HepG2 (cell line): Measurements from ENCODE around the gene KMT2B. TPM values are rescaled to one million over a fixed set of nuclear protein-coding genes. Genes with fewer than 3 reads are reported as not detected.

Source experiments
- AFF4 ChIP-seq: sonication (generic); formaldehyde crosslinking; IDR thresholded peaks from 2 replicates; pipeline ENCODE4 v1.4.0; 2020; ENCODE audit warnings: missing genetic modification reagents
- BORCS8-MEF2B ChIP-seq: sonication (generic); formaldehyde crosslinking; IDR thresholded peaks from 2 replicates; pipeline ENCODE4 v1.8.0; 2022; ENCODE audit warnings: mild to moderate bottlenecking, missing genetic modification reagents
- RERE ChIP-seq: IDR thresholded peaks from 2 replicates; pipeline ENCODE4 v1.6.1; 2016; ENCODE audit warnings: low read depth, missing genetic modification reagents, missing compliant biosample characterization
- RNF219 ChIP-seq: sonication (generic); formaldehyde crosslinking; IDR thresholded peaks from 2 replicates; pipeline ENCODE4 v1.5.0; 2020; ENCODE audit warnings: mild to moderate bottlenecking, missing genetic modification reagents
- TERF1 ChIP-seq: sonication (generic); formaldehyde crosslinking; IDR thresholded peaks from 2 replicates; pipeline ENCODE4 v1.8.0; 2022; ENCODE audit warnings: mild to moderate bottlenecking, missing genetic modification reagents, moderate library complexity
- ZBTB34 ChIP-seq: sonication (generic); formaldehyde crosslinking; IDR thresholded peaks from 2 replicates; pipeline ENCODE4 v1.8.0; 2022; ENCODE audit warnings: mild to moderate bottlenecking, missing genetic modification reagents
- polyA plus RNA-seq, 8 experiments: library from polyadenylated mRNA; depleted of rRNA in 3 of 8; stranded (reverse) in 7 of 8; unstranded in 1 of 8; fragments of >200 nt; fragmentation: Illumina TruSeq in 4 of 8; extraction: Trizol in 4 of 8; gene quantifications; 2 replicates each; pipeline versions ENCODE4 v1.2.1 to v1.2.3, GENCODE V29; 2011 to 2016; ENCODE audit warnings: low read depth in 4 of 8, missing spikeins in 1 of 8, mixed read lengths in 1 of 8; ENCODE audit not compliant: insufficient read depth in 1 of 8
- total RNA-seq, 5 experiments: library from RNA; depleted of rRNA; stranded (reverse); fragments of >200 nt; fragmentation: Illumina TruSeq; extraction: Trizol; gene quantifications; 2 replicates each; pipeline ENCODE4 v1.2.3, GENCODE V29; 2016; ENCODE audit warnings: low read depth in 1 of 5

Gene KMT2B
- total and polyA plus RNA-seq, 2 of the 13 experiments (the other 11 are each of a cell fraction or from before 2014, with no cell fraction given): 6.2 to 16.9 TPM

- TF ChIP-seq RERE (CRISPR knock-in tag) (no peak), ZBTB34 (no peak), RNF219 (no peak), AFF4 (no peak), BORCS8-MEF2B (CRISPR knock-in tag) (no peak), TERF1 (CRISPR knock-in tag) (no peak)
- TF ChIP-seq, all 625 proteins: peak for 67
These were observed 27.7 kb downstream of the KMT2B start, which contains the start of the genes PSENEN and U2AF1L4 (continued) for GRCh38 chr19:35745328-35746086.
